T-helper 17 cell (primary cell): ENCODE measurements around the gene DNAJC24. TPM values are rescaled to one million over a fixed set of nuclear protein-coding genes. Genes with fewer than 3 reads are reported as not detected.

ENCODE experiments used
- ATAC-seq: fragments of 150-1000 bp; cut with Tn5 transposase; 2 replicates; pipeline ENCODE4 v1.10.0; 2021; ENCODE audit warnings: mild to moderate bottlenecking, moderate library complexity
- DNase-seq, 3 donors: peaks; one replicate each; pipeline versions ENCODE4 v3.0.0 to v3.0.0-alpha.2; 2020 to 2021
- H3K9me3 ChIP-seq: one replicate; pipeline ENCODE4 v1.7.0; 2013; ENCODE audit warnings: low read length, mild to moderate bottlenecking; ENCODE audit not compliant: control insufficient read depth, poor library complexity, severe bottlenecking
- H3K27ac Mint-ChIP-seq: one replicate; pipeline ENCODE4 v1.8.0; 2022; ENCODE audit warnings: mild to moderate bottlenecking, moderate library complexity, mixed read lengths
- H3K27me3 Mint-ChIP-seq: one replicate; pipeline ENCODE4 v1.8.0; 2022; ENCODE audit warnings: mixed read lengths
- H3K36me3 Mint-ChIP-seq: one replicate; pipeline ENCODE4 v1.8.0; 2022; ENCODE audit warnings: low read depth, mixed read lengths
- H3K4me1 Mint-ChIP-seq: one replicate; pipeline ENCODE4 v1.8.0; 2022; ENCODE audit warnings: mild to moderate bottlenecking, mixed read lengths
- H3K4me3 Mint-ChIP-seq: one replicate; pipeline ENCODE4 v1.8.0; 2022; ENCODE audit warnings: mild to moderate bottlenecking, moderate library complexity, mixed read lengths
- total RNA-seq, 4 donors: library from RNA in 2 of 4; stranded (reverse) in 2 of 4; gene quantifications; one replicate each; pipeline ENCODE4 v1.2.3 and lab custom pipeline; 2022 to 2026

The DNAJC24 gene
- total RNA-seq, 2 donors from 2014 or later, result 10.3 to 14.8 TPM

- Mint-ChIP-seq H3K4me3 (no peak overlapping the region), H3K4me1 (peaks cover 4% of the 10 kb centered on the region), H3K27ac (no peak overlapping the region), H3K27me3 (no peaks in the 10 kb centered on the region), H3K36me3 (peaks cover 2% of the 10 kb centered on the region)
- DNase-seq (no peak), ATAC-seq (no peak)
- no peaks in the 10 kb centered on the region for H3K9me3 ChIP-seq
Measured at GRCh38 chr11:31477528-31478222, 108.0 kb downstream of the DNAJC24 start.

GRCh38 chr11:31478223-31478590 is 108.5 kb downstream of the DNAJC24 start:
- Mint-ChIP-seq H3K27ac (no peak overlapping the region), H3K4me1 (peaks cover 4% of the 10 kb centered on the region), H3K27me3 (no peaks in the 10 kb centered on the region), H3K4me3 (no peak overlapping the region), H3K36me3 (peaks cover 2% of the 10 kb centered on the region)
- no peak for ATAC-seq
- no peak for DNase-seq
- H3K9me3 ChIP-seq, result no peaks in the 10 kb centered on the region

- DNase-seq (no peak), ATAC-seq (no peak)
- H3K27ac Mint-ChIP-seq, result no peak overlapping the region
- no peak overlapping the region for H3K4me3 Mint-ChIP-seq
- H3K36me3 Mint-ChIP-seq, result peaks cover 2% of the 10 kb centered on the region
- no peaks in the 10 kb centered on the region for H3K27me3 Mint-ChIP-seq
- H3K9me3 ChIP-seq, result no peaks in the 10 kb centered on the region
- H3K4me1 Mint-ChIP-seq, result peaks cover 4% of the 10 kb centered on the region
Measured at GRCh38 chr11:31479066-31479465, 109.4 kb downstream of the DNAJC24 start.

- DNase-seq, result no peak
- no peaks in the 10 kb centered on the region for H3K9me3 ChIP-seq
- Mint-ChIP-seq H3K4me1 (peaks cover 7% of the 10 kb centered on the region), H3K4me3 (no peak overlapping the region), H3K36me3 (peaks cover 2% of the 10 kb centered on the region), H3K27me3 (no peaks in the 10 kb centered on the region), H3K27ac (peak overlapping the region; percentile 34)
- ATAC-seq, result no peak
Measured at GRCh38 chr11:31480930-31481329, 111.3 kb downstream of the DNAJC24 start.

Other genes with a start within 250 kb of the DNAJC24 start
- under 1 TPM; 0.21 to 0.45 TPM for gene DCDC1, start 121 bp upstream of the DNAJC24 start, total RNA-seq
- gene IMMP1L, start 139.8 kb downstream of the DNAJC24 start, total RNA-seq, result 10 to 100 TPM; 10.3 TPM
- gene ELP4, start 139.9 kb downstream of the DNAJC24 start, total RNA-seq, result 10 to 100 TPM; 17.4 to 17.8 TPM